Neutrophil (primary cell): Measurements from ENCODE around the gene CACNA1C.

Source experiments
- H3K27ac ChIP-seq: fragments of 200-600 bp; sonication (generic); 2 replicates; pipeline ENCODE4 v1.5.1; 2016; ENCODE audit warnings: mild to moderate bottlenecking, moderate library complexity
- H3K27me3 ChIP-seq: fragments of 200-600 bp; sonication (generic); 2 replicates; pipeline ENCODE4 v1.6.0; 2016; ENCODE audit warnings: mild to moderate bottlenecking
- H3K36me3 ChIP-seq: fragments of 200-600 bp; sonication (generic); 2 replicates; pipeline ENCODE4 v1.5.1; 2017
- H3K4me1 ChIP-seq, 2 experiments: fragments of 200-600 bp in 1 of 2; sonication (generic) in 1 of 2; 1 replicate in 1 of 2; 2 replicates in 1 of 2; pipeline versions ENCODE4 v1.5.1 to v1.6.1; 2013 to 2016; ENCODE audit warnings: low read depth in 1 of 2, low read length in 1 of 2, mild to moderate bottlenecking in 1 of 2, moderate library complexity in 1 of 2; ENCODE audit not compliant: control insufficient read depth in 1 of 2, insufficient read depth in 1 of 2
- H3K4me3 ChIP-seq, 2 experiments: fragments of 200-600 bp in 1 of 2; sonication (generic) in 1 of 2; 1 replicate in 1 of 2; 2 replicates in 1 of 2; pipeline ENCODE4 v1.5.1; 2013 to 2016; ENCODE audit warnings: low read depth in 1 of 2, low read length in 1 of 2, mild to moderate bottlenecking in 1 of 2, moderate library complexity in 1 of 2
- H3K9me3 ChIP-seq: fragments of 200-600 bp; sonication (generic); 2 replicates; pipeline ENCODE4 v1.5.1; 2016
- CTCF ChIP-seq: fragments of 200-600 bp; sonication (generic); IDR thresholded peaks from 2 replicates; pipeline ENCODE4 v1.5.1; 2016; ENCODE audit warnings: antibody characterized with exemption

CACNA1C gene

GRCh38 chr12:2493086-2493485 is 440.3 kb downstream of the CACNA1C start:
- no peak for TF ChIP-seq CTCF
- Histone ChIP-seq H3K36me3 (no peaks in the 10 kb centered on the region), H3K27me3 (peaks cover 48% of the 10 kb centered on the region), H3K9me3 (no peaks in the 10 kb centered on the region), H3K4me3 (no peak overlapping the region), H3K27ac (no peak overlapping the region), H3K4me1 (no peaks in the 10 kb centered on the region)

DNA sequence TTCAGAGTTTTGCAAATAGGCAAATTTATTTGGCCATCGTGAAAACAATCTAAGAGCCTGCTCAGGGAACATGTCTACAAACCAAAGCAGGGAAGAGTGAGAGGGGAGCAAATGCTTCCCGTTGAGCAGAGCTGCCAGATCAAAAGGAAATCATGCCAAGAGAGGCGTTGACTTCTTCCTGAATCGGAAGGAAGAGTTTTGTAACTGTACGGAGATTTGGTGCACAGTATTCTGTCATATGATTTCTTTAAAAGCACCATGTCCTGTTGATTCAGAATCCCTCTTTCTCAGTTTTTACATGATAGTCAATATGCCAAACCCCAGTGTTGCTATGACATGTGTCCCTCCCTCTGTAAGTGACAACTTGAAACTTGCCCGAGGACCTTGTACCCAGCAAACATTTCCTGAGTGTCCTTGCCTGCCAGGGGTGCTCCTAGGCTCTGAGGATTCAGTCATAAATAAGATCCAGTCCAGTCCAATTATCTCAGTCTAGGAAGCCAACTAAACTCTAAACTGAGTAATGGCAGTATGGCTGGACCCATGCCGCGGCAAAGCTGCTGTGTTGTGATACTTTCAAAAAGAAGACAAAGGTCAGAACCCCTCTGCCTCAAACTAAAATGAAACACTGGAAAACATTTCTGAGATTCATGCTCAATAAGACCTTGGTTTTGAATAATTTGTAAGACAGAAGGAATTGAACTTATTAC is 441.9 kb downstream of the CACNA1C start:
- Histone ChIP-seq H3K36me3 (no peaks in the 10 kb centered on the region), H3K4me3 (no peak overlapping the region), H3K27ac (no peak overlapping the region), H3K4me1 (no peaks in the 10 kb centered on the region), H3K9me3 (no peaks in the 10 kb centered on the region), H3K27me3 (peaks cover 48% of the 10 kb centered on the region)
- no peak for TF ChIP-seq CTCF

GRCh38 chr12:2495417-2496112 is 442.8 kb downstream of the CACNA1C start:
- Histone ChIP-seq H3K27me3 (peaks cover 57% of the 10 kb centered on the region), H3K36me3 (no peaks in the 10 kb centered on the region), H3K4me3 (no peak overlapping the region), H3K4me1 (no peaks in the 10 kb centered on the region), H3K9me3 (no peaks in the 10 kb centered on the region), H3K27ac (no peak overlapping the region)
- TF ChIP-seq CTCF, result no peak

DNA sequence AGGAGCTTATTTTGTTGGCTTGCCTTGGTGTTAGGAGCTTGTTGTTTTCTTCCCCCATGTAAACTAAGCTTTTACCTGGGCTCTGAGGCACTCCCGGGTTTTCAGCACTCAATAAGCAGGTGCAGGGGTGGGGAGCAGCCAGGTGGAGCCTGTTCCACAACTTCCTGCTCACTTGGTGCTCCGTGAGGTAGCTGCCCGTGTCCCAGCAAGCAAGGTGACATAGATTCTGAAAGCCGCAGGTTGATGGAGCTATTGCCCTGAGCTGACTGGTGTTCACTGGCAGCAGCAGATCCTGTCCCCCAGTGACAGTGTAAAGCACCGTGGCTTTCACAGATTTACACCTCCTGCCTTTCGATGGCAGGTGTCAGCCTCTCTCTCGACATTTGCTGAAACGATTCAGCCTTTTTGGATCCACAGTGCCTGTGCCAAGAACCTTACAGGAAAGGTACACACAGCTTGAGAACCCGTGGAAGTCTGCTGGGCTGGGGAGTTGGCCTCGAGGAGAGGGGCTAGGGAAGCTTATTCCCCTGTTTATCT is 446.2 kb downstream of the CACNA1C start:
- H3K36me3 ChIP-seq, result no peaks in the 10 kb centered on the region
- TF ChIP-seq CTCF, result no peak
- H3K9me3 ChIP-seq, result no peaks in the 10 kb centered on the region
- no peaks in the 10 kb centered on the region for H3K4me1 ChIP-seq
- H3K27ac ChIP-seq, result no peak overlapping the region
- H3K4me3 ChIP-seq, result no peak overlapping the region
- peaks cover 48% of the 10 kb centered on the region for H3K27me3 ChIP-seq

DNA sequence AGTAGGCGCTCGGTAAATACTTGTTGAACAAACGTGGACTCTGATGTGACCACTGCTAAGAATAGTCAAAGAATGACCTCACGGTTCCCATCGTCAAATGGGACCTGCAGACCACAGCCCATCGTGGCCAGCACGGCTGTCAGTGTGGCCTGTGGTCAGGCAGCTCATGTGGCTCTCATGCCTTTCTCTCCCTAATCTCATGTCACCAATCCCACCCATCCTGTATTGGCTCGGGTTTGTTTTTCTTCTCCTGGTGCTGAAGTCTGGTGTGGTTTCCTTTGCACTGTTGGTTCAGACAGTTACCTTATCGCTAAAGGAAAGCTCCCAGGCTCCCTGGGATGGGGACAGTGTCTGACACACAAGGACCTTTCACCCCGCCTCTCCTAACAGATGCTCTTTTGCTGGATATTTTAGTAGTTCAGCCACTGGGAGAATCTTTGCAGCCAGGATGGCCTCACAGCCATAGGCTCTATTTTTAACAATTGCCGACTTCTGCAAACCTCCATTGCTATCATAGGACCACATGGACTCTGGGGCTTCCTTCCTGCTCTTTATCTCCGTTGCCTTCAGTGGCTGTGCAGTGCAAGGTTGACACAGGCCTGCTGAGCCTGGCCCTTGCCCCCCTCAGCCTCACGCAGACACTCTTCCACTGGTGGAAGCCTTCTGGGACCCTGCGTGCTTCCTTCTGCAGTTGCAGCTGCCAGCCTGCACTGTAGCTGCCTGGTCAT is 448.8 kb downstream of the CACNA1C start:
- no peak overlapping the region for H3K27ac ChIP-seq
- H3K9me3 ChIP-seq, result no peaks in the 10 kb centered on the region
- no peak overlapping the region for H3K4me3 ChIP-seq
- H3K27me3 ChIP-seq, result peaks cover 25% of the 10 kb centered on the region
- H3K4me1 ChIP-seq, result no peaks in the 10 kb centered on the region
- TF ChIP-seq CTCF, result no peak
- no peaks in the 10 kb centered on the region for H3K36me3 ChIP-seq
